OCI-M2 (cell line): Measurements from ENCODE around the gene PSMG4.

Experiments used
- DNase-seq: peaks from one replicate; lab custom pipeline; 2025; ENCODE audit not compliant: unreplicated experiment; lab: John Stamatoyannopoulos, UW

The PSMG4 gene

GRCh38 chr6:3273707-3274521 lies 15.2 kb downstream of the PSMG4 start:
- no peak for DNase-seq

GRCh38 chr6:3276174-3277167 lies 17.7 kb downstream of the PSMG4 start:
- DNase-seq, result no peak

- DNase-seq, result no peak
Observed at GRCh38 chr6:3277251-3277650, 18.5 kb downstream of the PSMG4 start.

- DNase-seq, result no peak
Observed at GRCh38 chr6:3277851-3278416, 19.2 kb downstream of the PSMG4 start.

- no peak for DNase-seq
Observed at GRCh38 chr6:3278691-3279090, 19.9 kb downstream of the PSMG4 start.

- no peak for DNase-seq
Observed at GRCh38 chr6:3280091-3280490, 21.3 kb downstream of the PSMG4 start.

- DNase-seq, result no peak
Observed at GRCh38 chr6:3280866-3281465, 22.2 kb downstream of the PSMG4 start.

- DNase-seq, result no peak
Observed at GRCh38 chr6:3281631-3282475, 23.1 kb downstream of the PSMG4 start.

- DNase-seq, result no peak
Observed at GRCh38 chr6:3282476-3283236, 23.9 kb downstream of the PSMG4 start.

- DNase-seq, result no peak
Observed at GRCh38 chr6:3283241-3283640, 24.5 kb downstream of the PSMG4 start.

- DNase-seq, result no peak
Observed at GRCh38 chr6:3283641-3284435, 25.1 kb downstream of the PSMG4 start.

- DNase-seq, result no peak
Observed at GRCh38 chr6:3284436-3284876, 25.7 kb downstream of the PSMG4 start.

GRCh38 chr6:3285049-3285639 lies 26.4 kb downstream of the PSMG4 start:
- DNase-seq, result no peak

GRCh38 chr6:3285732-3286131 lies 27.0 kb downstream of the PSMG4 start:
- no peak for DNase-seq

- DNase-seq, result no peak
Observed at GRCh38 chr6:3286641-3287171, 28.0 kb downstream of the PSMG4 start.

- DNase-seq, result no peak
Observed at GRCh38 chr6:3287308-3287707, 28.6 kb downstream of the PSMG4 start.

- DNase-seq, result peak; percentile 63
Observed at GRCh38 chr6:3287976-3288707, 29.4 kb downstream of the PSMG4 start.
